ENCODE results near the gene ADD1.

ADD1 gene

GRCh38 chr4:2836391-2836859, 7.2 kb upstream of the ADD1 start:
- no peak for DNase-seq (ENCODE audit: low spot score)
- peak overlapping the region; percentile 54 for H3K27ac ChIP-seq
- POLR2A ChIA-PET (ENCODE audit: low non-redundant PET): no interaction called here
- TF ChIP-seq, protein P1, sequence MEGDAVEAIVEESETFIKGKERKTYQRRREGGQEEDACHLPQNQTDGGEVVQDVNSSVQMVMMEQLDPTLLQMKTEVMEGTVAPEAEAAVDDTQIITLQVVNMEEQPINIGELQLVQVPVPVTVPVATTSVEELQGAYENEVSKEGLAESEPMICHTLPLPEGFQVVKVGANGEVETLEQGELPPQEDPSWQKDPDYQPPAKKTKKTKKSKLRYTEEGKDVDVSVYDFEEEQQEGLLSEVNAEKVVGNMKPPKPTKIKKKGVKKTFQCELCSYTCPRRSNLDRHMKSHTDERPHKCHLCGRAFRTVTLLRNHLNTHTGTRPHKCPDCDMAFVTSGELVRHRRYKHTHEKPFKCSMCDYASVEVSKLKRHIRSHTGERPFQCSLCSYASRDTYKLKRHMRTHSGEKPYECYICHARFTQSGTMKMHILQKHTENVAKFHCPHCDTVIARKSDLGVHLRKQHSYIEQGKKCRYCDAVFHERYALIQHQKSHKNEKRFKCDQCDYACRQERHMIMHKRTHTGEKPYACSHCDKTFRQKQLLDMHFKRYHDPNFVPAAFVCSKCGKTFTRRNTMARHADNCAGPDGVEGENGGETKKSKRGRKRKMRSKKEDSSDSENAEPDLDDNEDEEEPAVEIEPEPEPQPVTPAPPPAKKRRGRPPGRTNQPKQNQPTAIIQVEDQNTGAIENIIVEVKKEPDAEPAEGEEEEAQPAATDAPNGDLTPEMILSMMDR (conservative IDR thresholded peaks at IDR 0.05; ENCODE audit: low read depth): no peak
- CTCF ChIA-PET: no interaction called here

- DNase-seq (ENCODE audit: low spot score): no peak
- TF ChIP-seq, protein P1 (conservative IDR thresholded peaks at IDR 0.05; ENCODE audit: low read depth): no peak
- POLR2A ChIA-PET (ENCODE audit: low non-redundant PET): no interaction called here
- CTCF ChIA-PET: no interaction called here
- H3K27ac ChIP-seq: peak overlapping the region; percentile 54
Measured at GRCh38 chr4:2837110-2837903, 6.3 kb upstream of the ADD1 start.

GRCh38 chr4:2837904-2838496, 5.6 kb upstream of the ADD1 start:
- ChIA-PET CTCF (no interaction called here), POLR2A (ENCODE audit: low non-redundant PET) (no interaction called here)
- DNase-seq (ENCODE audit: low spot score): no peak
- peak overlapping the region; percentile 54 for H3K27ac ChIP-seq
- TF ChIP-seq, protein P1 (conservative IDR thresholded peaks at IDR 0.05; ENCODE audit: low read depth): no peak

DNA sequence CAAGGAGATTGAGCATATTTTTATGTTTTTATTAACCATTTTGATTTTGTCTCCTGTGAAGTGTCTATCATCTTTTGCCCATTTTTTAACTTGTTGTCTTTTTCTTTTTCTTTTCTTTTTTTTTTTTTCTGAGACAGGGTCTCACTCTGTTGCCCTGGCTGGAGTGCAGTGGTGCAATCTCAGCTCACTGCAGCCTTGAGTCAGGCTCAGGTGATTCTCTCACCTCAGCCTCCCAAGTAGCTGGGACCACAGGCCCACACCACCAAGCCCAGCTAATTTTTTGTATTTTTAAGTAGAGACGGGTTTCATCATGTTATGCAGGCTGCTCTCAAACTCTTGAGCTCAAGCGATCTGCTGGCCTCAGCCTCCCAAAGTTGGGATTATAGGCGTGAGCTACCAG, 4.6 kb upstream of the ADD1 start:
- TF ChIP-seq, protein P1 (conservative IDR thresholded peaks at IDR 0.05; ENCODE audit: low read depth): no peak
- H3K27ac ChIP-seq: no peak overlapping the region
- CTCF ChIA-PET: interaction anchor here (0.6 to 0.7 kb wide), 2 partner anchors 111 to 845 kb away, joined by 3 to 4 read pairs; no protein-coding TSS in a partner anchor
- POLR2A ChIA-PET (ENCODE audit: low non-redundant PET): no interaction called here
- no peak for DNase-seq (ENCODE audit: low spot score)

- H3K27ac ChIP-seq: peak overlapping the region; percentile 85
- ChIA-PET POLR2A (ENCODE audit: low non-redundant PET) (no interaction called here), CTCF (interaction anchor here (0.9 kb wide), 1 partner anchor 12 kb away, joined by 5 read pairs; no protein-coding TSS in a partner anchor)
- no peak for DNase-seq (ENCODE audit: low spot score)
- TF ChIP-seq, protein P1 (conservative IDR thresholded peaks at IDR 0.05; ENCODE audit: low read depth): no peak
Measured at GRCh38 chr4:2842687-2843262, 869 bp upstream of the ADD1 start.

DNA sequence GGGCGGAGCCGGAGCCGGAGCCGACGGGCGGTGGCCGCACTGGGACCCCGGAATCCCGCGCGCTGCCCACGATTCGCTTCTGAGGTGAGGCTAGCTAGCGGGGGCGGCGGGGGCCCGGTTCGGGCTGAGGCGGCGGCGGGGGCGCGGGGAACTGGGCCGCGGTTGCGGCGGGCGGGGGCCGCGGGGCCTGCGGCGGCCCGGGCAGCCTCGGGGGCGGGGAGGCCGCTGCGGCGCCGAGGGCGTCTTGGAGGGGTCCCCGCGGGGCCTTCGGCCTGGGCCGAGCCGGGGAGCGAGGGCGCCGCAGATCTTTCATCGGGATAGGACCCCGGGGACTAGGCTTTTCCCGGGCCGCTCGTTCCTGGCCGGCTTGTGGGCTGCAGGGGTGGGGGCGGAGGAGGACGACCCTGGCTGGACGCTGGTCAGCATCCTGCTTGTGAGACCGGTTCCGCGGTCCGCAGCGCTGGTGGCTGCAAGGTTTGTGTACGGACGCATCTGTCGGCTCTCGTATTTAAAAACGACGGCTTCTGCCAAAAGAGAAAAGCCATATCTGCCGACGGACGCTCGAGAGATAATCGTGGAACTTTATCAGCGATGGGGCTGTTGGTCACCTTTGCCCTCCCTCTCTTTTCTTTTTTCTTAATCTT, 419 bp downstream of the ADD1 start:
- CTCF ChIA-PET: interaction anchor here (0.9 kb wide), 1 partner anchor 13 kb away, joined by 5 read pairs; no protein-coding TSS in a partner anchor
- H3K27ac ChIP-seq: peak overlapping the region; percentile 85
- TF ChIP-seq, protein P1 (conservative IDR thresholded peaks at IDR 0.05; ENCODE audit: low read depth): no peak
- POLR2A ChIA-PET (ENCODE audit: low non-redundant PET): no interaction called here
- peak; percentile 20 for DNase-seq (ENCODE audit: low spot score)

Data from RWPE1 (cell line).